Measurements from ENCODE around the gene RPP25L.
"Not testable (repeated sequence)": the region's sequence is repeated elsewhere in the genome, so short reads cannot be mapped to it uniquely, and the experiment has no call there.

Gene RPP25L
- 11.2 to 16.5 (median 14.4) reads per million in 4 experiments for total RNA-seq

GRCh38 chr9:34611811-34612787 lies at the start of gene RPP25L:
RPP25L (minus strand) TSS chr9:34612097; CDS start chr9:34611296, 801 bp downstream.
- peak; percentile 74 for DNase-seq

DNA sequence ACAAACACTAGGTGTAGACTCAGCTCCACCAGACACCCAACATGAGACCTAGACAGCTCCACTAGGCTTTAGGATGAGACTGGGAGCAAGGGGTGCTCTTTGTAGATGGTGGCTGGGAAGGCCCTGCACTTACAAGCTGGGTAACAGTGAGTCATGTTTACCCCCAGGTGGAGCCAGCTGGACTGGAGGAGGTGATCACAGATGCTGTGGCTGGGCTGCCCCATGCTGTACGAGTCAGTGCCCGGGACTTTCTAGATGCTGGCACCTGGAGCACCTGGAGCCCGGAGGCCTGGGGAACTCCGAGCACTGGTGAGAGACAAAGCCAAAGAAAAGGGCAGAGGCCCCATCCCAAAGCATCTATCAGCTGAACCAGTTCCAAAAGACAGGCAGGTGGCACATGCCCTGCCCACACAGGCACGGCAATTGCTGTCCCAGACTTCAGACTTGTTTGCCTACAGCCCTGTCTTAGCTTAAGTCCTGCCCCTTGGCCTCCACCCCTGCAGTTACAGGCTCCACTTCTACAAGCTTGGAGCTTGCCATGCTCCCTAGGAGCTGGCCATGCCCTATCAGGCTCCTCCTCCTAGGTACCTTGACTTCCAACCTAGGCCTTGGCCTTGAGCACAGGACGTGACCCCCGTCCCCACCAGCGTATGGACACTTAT lies 47.8 kb upstream of the RPP25L start:
- no peak for DNase-seq

GRCh38 chr9:34658461-34658860 lies 46.6 kb upstream of the RPP25L start:
- no peak for DNase-seq

DNA sequence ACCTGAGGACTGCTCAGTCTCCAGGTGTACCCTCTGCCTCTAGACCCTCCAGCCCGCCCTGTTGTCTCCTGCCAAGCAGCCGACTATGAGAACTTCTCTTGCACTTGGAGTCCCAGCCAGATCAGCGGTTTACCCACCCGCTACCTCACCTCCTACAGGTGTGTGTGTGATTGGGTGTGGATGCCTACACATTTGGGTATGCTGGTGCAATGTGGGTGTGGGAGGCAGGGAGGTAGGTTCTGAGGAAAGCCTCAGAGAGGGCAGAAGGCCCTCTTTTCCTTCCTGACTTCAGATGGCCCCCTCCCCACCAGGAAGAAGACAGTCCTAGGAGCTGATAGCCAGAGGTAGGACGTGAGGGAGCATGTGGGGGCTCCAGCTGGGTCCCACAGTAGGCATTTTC lies 45.1 kb upstream of the RPP25L start:
- no peak for DNase-seq

DNA sequence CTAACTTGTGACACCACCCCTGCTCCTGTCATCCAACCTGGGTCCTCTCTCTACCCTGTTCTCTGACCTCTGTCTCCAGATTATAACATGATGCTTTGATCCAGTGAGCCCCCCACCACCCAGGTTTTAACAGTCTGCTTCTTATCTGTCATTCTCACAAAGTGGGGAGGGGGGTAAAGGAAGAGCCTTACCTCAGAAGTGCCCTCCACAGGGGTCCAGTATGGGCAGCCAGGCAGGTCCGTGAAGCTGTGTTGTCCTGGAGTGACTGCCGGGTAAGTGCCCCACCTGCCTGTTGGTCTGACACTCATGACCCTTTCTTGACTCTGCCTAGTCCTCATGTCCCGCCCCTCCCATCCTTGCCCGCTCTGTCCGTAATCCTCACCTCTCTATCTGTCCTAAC lies 43.5 kb upstream of the RPP25L start:
- DNase-seq: no peak

GRCh38 chr9:34654323-34655051 lies 42.6 kb upstream of the RPP25L start:
- no peak for DNase-seq

DNA sequence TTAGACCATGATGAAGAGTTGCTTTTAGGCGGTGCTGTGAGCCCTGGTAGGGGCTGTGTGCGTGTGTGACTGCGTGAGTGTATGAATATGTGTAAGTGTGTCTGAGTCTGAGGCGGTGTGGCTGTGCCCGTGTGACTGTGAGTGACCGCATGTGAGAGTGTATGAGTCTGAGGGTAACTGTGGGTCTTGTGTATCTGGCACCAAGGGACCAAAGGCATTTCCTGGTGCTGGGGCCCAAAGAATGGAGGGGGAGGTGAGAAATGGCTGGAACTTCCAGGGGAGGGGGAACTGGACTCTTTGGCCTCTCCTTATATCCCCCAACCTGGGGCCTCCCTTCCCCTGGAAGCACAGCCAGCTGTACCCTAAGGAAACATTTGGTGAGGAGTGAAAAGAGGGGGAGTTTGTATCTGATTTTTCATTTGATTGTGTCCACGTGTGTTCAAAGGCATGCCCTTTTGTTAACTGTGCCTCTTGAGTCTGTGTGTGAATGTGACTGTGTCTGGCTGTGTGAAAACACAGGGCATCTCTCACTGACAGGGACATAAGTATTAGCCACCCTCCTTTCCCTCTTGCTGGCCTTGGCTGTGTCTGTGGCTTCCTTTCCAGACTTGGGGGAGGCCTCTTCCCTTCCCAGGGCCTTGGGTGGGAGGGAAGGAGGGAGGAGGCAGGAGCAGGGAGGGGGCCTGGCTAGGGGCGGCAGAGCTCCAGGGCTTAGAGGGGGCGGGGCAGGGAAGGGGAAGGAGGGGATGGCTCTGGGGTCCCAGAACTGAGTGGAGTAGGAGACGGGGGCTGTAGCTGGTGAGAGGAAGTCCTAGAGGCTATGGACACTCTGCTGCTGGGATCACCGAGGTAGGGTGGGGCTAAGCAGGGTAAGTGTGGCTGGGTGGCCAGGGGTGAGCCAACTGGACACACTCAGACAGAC lies 41.5 kb upstream of the RPP25L start:
- DNase-seq: no peak

DNA sequence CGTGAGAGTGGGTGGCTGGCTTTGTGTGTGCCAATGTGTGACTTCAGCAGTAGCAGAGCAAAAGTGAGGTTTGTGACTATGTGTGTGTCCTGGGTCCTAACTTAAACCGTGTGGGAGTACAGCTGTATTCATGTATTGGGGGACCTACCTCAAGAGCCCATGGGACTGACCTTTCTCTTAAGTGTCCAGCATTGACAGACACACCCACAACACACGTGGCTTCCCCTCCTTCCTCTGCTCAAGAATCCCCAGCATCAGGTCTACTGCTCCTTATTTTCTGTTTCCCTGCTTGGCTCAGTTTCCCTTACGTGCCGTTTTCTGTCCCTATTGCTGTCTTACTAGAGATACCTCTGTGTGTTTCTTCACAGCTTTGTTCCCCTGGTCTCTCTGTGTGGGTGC lies 40.7 kb upstream of the RPP25L start:
- DNase-seq: no peak

- DNase-seq: no peak
Measured at GRCh38 chr9:34651876-34652601, 40.1 kb upstream of the RPP25L start, which contains the start of gene IL11RA. IL11RA (plus strand) TSS chr9:34652185; CDS start chr9:34655218, 3,033 bp downstream.

DNA sequence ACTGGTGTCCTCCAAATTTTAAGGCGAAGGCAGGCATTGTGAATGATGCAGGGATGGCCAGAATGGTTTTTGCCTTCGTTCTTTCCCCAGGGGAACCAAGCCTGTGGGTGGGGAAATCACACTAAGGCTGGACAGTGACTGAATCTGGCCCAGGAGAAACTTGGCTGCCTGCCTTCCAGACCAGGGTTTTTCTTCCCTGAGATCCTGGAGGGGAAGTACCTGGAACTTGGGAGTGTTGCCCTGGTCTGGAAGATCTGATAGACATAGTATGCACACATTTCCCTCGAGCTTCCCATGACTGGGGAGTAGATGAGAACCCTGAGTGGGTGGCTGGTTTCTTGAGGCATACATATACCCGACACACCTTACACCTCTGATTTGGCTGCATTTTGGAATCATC lies 39.4 kb upstream of the RPP25L start:
- DNase-seq: no peak

- no peak for DNase-seq
Measured at GRCh38 chr9:34650816-34651215, 38.9 kb upstream of the RPP25L start.

DNA sequence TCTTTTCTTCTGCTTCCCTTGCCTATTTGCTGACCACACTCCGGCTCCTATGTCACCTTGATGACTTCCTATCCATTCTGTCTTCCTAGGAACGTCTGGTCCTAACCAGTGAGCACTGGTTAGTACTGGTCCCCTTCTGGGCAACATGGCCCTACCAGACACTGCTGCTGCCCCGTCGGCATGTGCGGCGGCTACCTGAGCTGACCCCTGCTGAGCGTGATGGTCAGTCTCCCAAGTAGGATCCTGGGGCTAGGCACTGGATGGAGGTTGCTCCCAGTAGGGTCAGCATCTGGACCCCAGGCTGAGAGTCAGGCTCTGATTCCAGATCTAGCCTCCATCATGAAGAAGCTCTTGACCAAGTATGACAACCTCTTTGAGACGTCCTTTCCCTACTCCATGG lies 36.8 kb upstream of the RPP25L start:
- DNase-seq: no peak

GRCh38 chr9:34647651-34648050 lies 35.8 kb upstream of the RPP25L start:
- no peak for DNase-seq

- DNase-seq: no peak
Measured at GRCh38 chr9:34647084-34647403, 35.1 kb upstream of the RPP25L start.

DNA sequence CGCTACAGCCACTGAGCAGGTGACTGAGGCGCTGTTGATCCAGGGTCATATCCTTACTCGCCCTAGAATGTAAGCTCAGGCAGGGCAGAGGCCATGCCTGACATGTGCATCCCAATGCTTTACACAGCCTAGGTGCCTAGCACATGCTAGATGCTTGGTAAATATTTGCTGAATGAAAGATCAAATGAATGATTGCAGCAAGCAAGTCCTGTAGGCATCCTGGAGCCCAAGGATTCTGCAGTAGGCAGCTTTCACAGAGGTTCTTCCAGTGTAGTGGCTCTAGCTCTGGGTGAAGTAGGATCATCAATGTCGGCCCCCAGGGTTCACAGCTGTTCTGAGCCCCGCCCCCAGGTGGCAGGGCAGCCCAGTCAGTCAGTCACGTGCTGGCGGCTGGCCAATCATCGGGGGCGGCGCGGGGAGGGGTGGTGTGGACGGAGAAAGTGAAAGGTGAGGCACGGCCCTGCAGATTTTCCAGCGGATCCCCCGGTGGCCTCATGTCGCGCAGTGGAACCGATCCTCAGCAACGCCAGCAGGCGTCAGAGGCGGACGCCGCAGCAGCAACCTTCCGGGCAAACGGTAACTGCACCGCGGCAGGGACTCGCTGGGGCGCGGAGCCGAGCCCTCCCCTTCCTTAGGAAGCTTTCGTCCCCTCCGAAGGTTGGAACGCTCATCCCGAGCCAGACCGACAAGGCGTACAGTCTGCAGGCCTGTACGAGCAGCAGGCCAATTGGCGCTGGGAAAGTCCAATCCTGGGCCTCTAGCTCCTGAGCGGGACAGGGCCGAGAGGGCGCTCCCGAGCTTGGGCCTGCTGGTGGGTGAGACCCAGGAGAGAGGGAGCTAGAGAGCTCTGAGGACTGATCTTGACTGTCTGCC lies 34.5 kb upstream of the RPP25L start, which contains the start of gene GALT:
GALT (plus strand) TSS at position 465 of the 873 bp plus-strand sequence; CDS start at position 495, 30 bp downstream.
- peak; percentile 97 for DNase-seq

DNA sequence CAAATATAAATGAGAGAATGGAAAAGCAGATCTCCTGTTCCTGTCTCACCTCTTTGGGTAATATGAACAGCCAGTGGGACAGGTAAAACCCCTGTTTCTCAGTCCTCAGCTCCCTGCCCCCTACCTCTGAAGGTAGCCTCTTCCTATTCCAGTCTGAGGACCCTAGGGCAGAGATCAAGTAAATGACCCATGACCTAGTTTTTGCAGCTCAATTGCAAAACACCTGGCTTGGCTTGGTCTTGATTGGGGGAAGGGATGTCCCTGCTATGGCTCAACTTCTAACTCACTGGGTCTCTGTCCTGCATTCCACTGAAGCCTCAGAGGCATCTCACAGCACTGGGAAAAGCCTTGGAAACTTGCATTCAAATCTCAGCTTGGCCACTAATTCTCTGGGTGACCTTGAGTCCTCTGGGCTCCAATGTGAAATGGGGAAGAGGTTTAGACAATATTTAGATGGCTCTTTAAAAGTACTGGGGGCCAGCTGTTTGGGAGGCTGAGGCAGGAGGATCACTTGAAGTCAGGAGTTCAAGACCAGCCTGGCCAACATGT lies 32.9 kb upstream of the RPP25L start:
- no peak for DNase-seq

DNA sequence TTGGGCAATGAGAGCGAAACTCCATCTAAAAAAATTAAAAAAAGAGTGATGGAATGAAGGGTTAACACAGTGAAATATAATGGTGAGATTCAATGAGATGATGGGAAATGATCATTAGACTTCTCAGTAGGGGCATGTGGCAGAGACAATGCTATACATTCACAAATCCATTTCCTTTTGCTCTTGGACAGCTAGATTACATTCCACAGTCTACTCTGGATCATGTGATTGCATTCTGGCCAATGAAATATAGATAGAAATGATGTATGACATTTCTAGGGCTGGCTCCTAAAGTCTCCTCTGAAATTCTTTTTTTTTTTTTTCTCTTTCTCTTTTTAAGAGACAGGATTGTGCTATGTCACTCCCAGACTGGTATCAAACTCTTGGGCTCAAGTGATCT lies 30.8 kb upstream of the RPP25L start:
- no peak for DNase-seq

DNA sequence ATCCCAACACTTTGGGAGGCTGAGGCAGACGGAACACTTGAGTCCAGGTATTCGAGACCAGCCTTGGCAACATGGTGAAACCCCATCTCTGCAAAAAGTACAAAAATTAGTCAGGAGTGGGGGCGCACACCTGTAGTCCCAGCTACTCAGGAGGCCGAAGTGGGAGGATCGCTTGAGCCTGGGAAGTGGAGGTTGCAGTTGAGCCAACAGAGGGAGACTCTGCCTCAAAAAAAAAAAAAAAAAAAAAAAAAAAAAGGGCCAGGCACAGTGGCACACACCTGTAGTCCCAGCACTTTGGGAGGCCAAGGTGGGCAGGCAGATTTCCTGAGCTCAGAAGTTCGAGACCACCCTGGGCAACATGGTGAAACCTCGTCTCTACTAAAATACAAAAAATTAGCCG lies 27.4 kb upstream of the RPP25L start:
- not testable (repeated sequence) for DNase-seq

DNA sequence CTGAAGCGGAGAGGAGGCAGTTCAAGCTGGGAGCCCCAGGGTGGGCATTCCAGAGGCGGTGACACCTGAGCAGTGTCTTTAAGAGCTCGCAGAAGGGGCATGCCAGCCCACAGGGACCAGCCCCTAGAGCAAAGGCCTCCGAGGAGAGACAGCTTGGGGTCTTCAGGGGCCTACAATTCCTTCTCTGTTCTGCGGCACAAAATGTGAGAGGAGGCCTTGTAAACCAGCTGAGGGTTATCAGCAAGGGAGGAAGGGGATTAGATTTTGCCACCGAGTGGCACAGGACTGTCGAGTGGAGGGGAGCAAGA lies 26.2 kb upstream of the RPP25L start:
- no peak for DNase-seq

All from effector CD8-positive, alpha-beta T cell (primary cell).